ENCODE results near the gene C2orf92.

DNA sequence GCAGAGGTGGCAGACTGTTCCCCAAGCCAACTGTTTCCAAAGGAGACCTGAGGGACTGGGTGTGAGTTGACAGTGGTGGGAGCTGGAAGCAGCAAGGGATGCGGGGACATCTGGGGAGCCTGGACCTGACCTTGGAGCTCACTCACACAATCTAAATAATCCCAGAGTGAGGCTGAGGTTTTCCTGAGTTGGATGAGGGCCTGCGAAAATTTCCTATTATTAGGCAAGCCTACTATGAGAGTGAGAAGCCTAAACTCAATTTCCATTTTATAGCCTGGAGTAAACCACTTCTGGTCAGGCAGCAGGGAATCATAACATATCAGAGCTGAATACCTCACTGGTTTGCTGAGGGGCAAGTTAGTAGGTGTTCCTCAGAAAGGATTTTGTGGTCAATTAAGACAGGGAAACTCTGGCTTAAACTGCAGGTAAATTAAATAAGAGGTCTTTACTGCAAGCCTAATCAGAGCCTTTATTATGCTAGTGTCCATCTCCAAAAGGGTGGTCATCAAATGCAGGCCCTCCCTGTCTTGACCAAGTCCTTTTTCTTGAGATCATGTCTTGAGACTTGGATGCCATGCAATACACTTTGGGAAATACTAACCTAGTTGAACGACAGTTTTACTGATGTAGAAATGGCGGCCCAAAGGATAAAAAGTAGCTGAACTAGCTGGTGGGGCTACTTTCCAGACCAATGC lies 25.3 kb upstream of the C2orf92 start:
- no peak for TF ChIP-seq POLR2AphosphoS5 (IDR thresholded peaks at IDR 0.05; ENCODE audit: low read depth, low read length)
- TF ChIP-seq, protein P1, sequence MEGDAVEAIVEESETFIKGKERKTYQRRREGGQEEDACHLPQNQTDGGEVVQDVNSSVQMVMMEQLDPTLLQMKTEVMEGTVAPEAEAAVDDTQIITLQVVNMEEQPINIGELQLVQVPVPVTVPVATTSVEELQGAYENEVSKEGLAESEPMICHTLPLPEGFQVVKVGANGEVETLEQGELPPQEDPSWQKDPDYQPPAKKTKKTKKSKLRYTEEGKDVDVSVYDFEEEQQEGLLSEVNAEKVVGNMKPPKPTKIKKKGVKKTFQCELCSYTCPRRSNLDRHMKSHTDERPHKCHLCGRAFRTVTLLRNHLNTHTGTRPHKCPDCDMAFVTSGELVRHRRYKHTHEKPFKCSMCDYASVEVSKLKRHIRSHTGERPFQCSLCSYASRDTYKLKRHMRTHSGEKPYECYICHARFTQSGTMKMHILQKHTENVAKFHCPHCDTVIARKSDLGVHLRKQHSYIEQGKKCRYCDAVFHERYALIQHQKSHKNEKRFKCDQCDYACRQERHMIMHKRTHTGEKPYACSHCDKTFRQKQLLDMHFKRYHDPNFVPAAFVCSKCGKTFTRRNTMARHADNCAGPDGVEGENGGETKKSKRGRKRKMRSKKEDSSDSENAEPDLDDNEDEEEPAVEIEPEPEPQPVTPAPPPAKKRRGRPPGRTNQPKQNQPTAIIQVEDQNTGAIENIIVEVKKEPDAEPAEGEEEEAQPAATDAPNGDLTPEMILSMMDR (IDR thresholded peaks at IDR 0.05), result no peak
